IMR-90 (cell line): ENCODE measurements around the gene RPS16. TPM values are rescaled to one million over a fixed set of nuclear protein-coding genes. Genes with fewer than 3 reads are reported as not detected.
"Not testable (repeated sequence)": the region's sequence is repeated elsewhere in the genome, so short reads cannot be mapped to it uniquely, and the experiment has no call there.

Experiments
- ATAC-seq: fragments of 200-7000 bp; cut with Tn5 transposase; 2 replicates; pipeline ENCODE4 v1.9.1; 2020; ENCODE audit warnings: low read depth, mild to moderate bottlenecking, moderate library complexity
- BruUV-seq: library from RNA; stranded (reverse); fragments of 400-500 nt; replicated peaks from 2 replicates; lab custom pipeline; 2021; lab: Mats Ljungman, UMichigan
- CTCF ChIA-PET: fragments of 300-600 bp; formaldehyde crosslinking; extraction: SDS; loops from one replicate; lab custom pipeline; 2021; ENCODE audit warnings: antibody characterized with exemption; lab: Yijun Ruan, JAX
- POLR2A ChIA-PET: fragments of 300-600 bp; sonication (Branson Sonifier 250); formaldehyde crosslinking; loops from one replicate; lab custom pipeline; 2022; ENCODE audit warnings: antibody characterized with exemption; ENCODE audit not compliant: unreplicated experiment; lab: Charles Lee
- DNase-seq: peaks from one replicate; pipeline ENCODE4 v3.0.0; 2013
- H2AFZ ChIP-seq: replicated peaks from 2 replicates; pipeline ENCODE3; 2013; ENCODE audit warnings: low read length, mild to moderate bottlenecking; ENCODE audit not compliant: poor library complexity
- H2AK5ac ChIP-seq: 2 replicates; pipeline ENCODE4 v1.6.1; 2013; ENCODE audit warnings: low read depth, low read length, inconsistent platforms
- H2AK9ac ChIP-seq: replicated peaks from 2 replicates; pipeline ENCODE3; 2013; ENCODE audit warnings: mild to moderate bottlenecking, low read depth, low read length, moderate library complexity; ENCODE audit not compliant: poor library complexity
- H2BK120ac ChIP-seq: 2 replicates; pipeline ENCODE4 v1.6.1; 2013; ENCODE audit warnings: low read depth, low read length, inconsistent platforms
- H2BK15ac ChIP-seq: 3 replicates; pipeline ENCODE4 v1.6.1; 2013; ENCODE audit warnings: low read depth, low read length, inconsistent platforms
- H2BK20ac ChIP-seq: 2 replicates; pipeline ENCODE4 v1.6.1; 2013; ENCODE audit warnings: low read depth, mild to moderate bottlenecking, inconsistent platforms, low read length, moderate library complexity
- H2BK5ac ChIP-seq: 2 replicates; pipeline ENCODE4 v1.6.1; 2013; ENCODE audit warnings: mild to moderate bottlenecking, low read depth, low read length, inconsistent platforms; ENCODE audit not compliant: poor library complexity, severe bottlenecking
- H3K14ac ChIP-seq: replicated peaks from 2 replicates; pipeline ENCODE4 v1.6.1; 2013; ENCODE audit warnings: low read depth, low read length, inconsistent platforms
- H3K18ac ChIP-seq: 2 replicates; pipeline ENCODE4 v1.6.1; 2013; ENCODE audit warnings: low read depth, low read length, control low read depth
- H3K23ac ChIP-seq: 2 replicates; pipeline ENCODE4 v1.6.1; 2013; ENCODE audit warnings: low read depth, low read length, inconsistent platforms
- H3K27ac ChIP-seq: 2 replicates; pipeline ENCODE4 v1.5.1; 2013; ENCODE audit warnings: mild to moderate bottlenecking, control low read depth, low read length; ENCODE audit not compliant: insufficient read depth
- H3K27me3 ChIP-seq: 2 replicates; pipeline ENCODE4 v1.6.1; 2013; ENCODE audit warnings: low read length; ENCODE audit not compliant: control insufficient read depth, insufficient read depth
- H3K36me3 ChIP-seq: 2 replicates; pipeline ENCODE4 v1.6.1; 2013; ENCODE audit warnings: low read length, mixed read lengths; ENCODE audit not compliant: control insufficient read depth, insufficient read depth
- H3K4ac ChIP-seq: 2 replicates; pipeline ENCODE4 v1.6.1; 2013; ENCODE audit warnings: low read depth, low read length, inconsistent platforms
- H3K4me1 ChIP-seq: 2 replicates; pipeline ENCODE4 v1.6.1; 2013; ENCODE audit warnings: low read length, mixed read lengths; ENCODE audit not compliant: control insufficient read depth, insufficient read depth
- H3K4me2 ChIP-seq: 2 replicates; pipeline ENCODE4 v1.6.1; 2013; ENCODE audit warnings: low read depth, mild to moderate bottlenecking, control low read depth, low read length, moderate library complexity
- H3K4me3 ChIP-seq: 2 replicates; pipeline ENCODE4 v1.5.1; 2013; ENCODE audit warnings: low read depth, mild to moderate bottlenecking, control low read depth, low read length, moderate library complexity; ENCODE audit not compliant: insufficient read depth
- H3K56ac ChIP-seq: 2 replicates; pipeline ENCODE4 v1.6.1; 2013; ENCODE audit warnings: low read length, inconsistent platforms; ENCODE audit not compliant: insufficient read depth; ENCODE audit errors: extremely low read depth
- H3K79me1 ChIP-seq, 2 experiments: 2 replicates each; pipeline ENCODE4 v1.6.1; 2013; ENCODE audit warnings: low read length in 2 of 2, inconsistent platforms in 1 of 2, low read depth in 1 of 2
- H3K9ac ChIP-seq: 2 replicates; pipeline ENCODE4 v1.6.1; 2013; ENCODE audit warnings: low read depth, low read length, control low read depth
- H3K9me1 ChIP-seq: 2 replicates; pipeline ENCODE4 v1.6.1; 2013; ENCODE audit warnings: low read length, inconsistent platforms; ENCODE audit not compliant: insufficient read depth
- H3K9me3 ChIP-seq: 2 replicates; pipeline ENCODE4 v1.6.1; 2013; ENCODE audit warnings: low read length; ENCODE audit not compliant: control insufficient read depth, insufficient read depth
- H4K20me1 ChIP-seq: 2 replicates; pipeline ENCODE4 v1.6.1; 2013; ENCODE audit warnings: low read length, inconsistent platforms; ENCODE audit not compliant: insufficient read depth
- H4K5ac ChIP-seq: 2 replicates; pipeline ENCODE4 v1.6.1; 2013; ENCODE audit warnings: mild to moderate bottlenecking, low read depth, low read length, control low read depth
- H4K8ac ChIP-seq, 2 experiments: 2 replicates each; pipeline ENCODE4 v1.6.1; 2013; ENCODE audit warnings: low read depth in 2 of 2, low read length in 2 of 2, control low read depth in 1 of 2, inconsistent platforms in 1 of 2
- H4K91ac ChIP-seq: 2 replicates; pipeline ENCODE4 v1.6.1; 2013; ENCODE audit warnings: low read depth, low read length, inconsistent platforms; ENCODE audit not compliant: insufficient read depth
- CEBPB ChIP-seq: IDR thresholded peaks from 2 replicates; pipeline ENCODE4 v1.6.1; 2012; ENCODE audit warnings: low read depth, low read length, improper control_type of control experiment
- CHD1 ChIP-seq: IDR thresholded peaks from 2 replicates; pipeline ENCODE4 v1.6.1; 2012; ENCODE audit warnings: low read depth, low read length, improper control_type of control experiment
- RFX5 ChIP-seq: IDR thresholded peaks from 2 replicates; pipeline ENCODE4 v1.8.0; 2012; ENCODE audit warnings: low read depth, mild to moderate bottlenecking, low read length, moderate library complexity
- WGBS, 2 experiments: methylation state at CpG; one replicate each; pipeline versions ENCODE4 v1.1.5 to v1.1.7; 2013; ENCODE audit warnings: missing lambda C conversion rate in 2 of 2; ENCODE audit not compliant: insufficient read length in 1 of 2; ENCODE audit errors: extremely low coverage in 2 of 2; 5-methylcytosine and 5-hydroxymethylcytosine counted together
- dilution Hi-C: fragments of 300-500 bp; cut with HindIII; formaldehyde crosslinking; loops from one replicate; pipeline ENCODE4 v1.14.3; 2018; ENCODE audit warnings: low sequenced_read_pairs; ENCODE audit not compliant: unreplicated experiment
- in situ Hi-C: fragments of 300-500 bp; cut with MboI; formaldehyde crosslinking; loops from 3 replicates; pipeline ENCODE4 v1.14.3; 2019; ENCODE audit warnings: low sequenced_read_pairs, inconsistent platforms, mixed read lengths
- intact Hi-C: fragments of 100-400 bp; cut with micrococcal nuclease; formaldehyde crosslinking; loops from 2 replicates; pipeline ENCODE4 v1.10.0; 2022
- polyA plus RNA-seq, 3 experiments: library from polyadenylated mRNA; depleted of rRNA; stranded (reverse); fragments of >200 nt; gene quantifications; 2 replicates each; pipeline ENCODE4 v1.2.3, GENCODE V29; 2012; ENCODE audit warnings: low replicate concordance in 1 of 3
- total RNA-seq: library from RNA; depleted of rRNA; stranded (reverse); fragments of >200 nt; gene quantifications from 2 replicates; pipeline ENCODE4 v1.2.3, GENCODE V29; 2012

Gene RPS16
- total and polyA plus RNA-seq, 2 of the 4 experiments (the other 2 are of a cell fraction): 320 to 3,500 TPM

DNA sequence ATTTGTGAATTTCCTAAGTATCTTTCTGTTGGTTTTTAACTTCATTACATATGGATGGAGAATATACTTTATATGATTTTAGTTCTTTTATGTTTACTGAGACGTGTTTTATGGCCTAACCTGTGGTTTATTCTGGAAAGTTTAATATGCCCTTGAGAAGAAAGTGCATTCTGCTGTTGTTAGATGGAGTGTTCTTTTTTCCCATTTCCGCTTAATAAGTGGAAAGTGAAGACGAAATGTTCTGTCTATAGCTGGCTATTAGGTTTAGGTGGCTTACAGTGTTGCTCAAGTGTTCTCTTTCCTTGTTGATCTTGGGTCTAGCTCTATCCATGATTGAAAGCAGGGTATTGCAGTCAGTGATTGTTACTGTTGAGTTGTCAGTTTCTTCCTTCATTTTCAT is 27.7 kb upstream of the RPS16 start (continued):
- TF ChIP-seq RFX5: no peak
- TF ChIP-seq CEBPB: no peak
- TF ChIP-seq CHD1: no peak

DNA sequence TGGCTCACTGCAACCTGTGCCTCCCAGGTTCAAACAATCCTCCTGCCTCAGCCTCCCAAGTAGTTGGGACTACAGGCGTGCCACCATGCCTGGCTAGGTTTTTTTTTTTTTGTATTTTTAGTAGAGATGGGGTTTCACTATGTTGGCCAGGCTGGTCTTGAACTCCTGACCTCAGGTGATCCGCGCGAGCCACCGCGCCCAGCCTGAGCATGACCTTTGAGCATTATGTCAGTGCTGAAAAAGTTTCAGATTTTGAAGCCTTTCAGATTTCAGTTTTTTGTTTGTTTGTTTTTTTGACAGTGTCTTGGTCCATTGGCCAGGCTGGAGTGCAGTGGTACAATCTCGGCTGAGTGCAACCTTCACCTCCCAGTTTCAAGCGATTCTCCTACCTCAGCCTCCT is 15.5 kb upstream of the RPS16 start:
- H3K18ac ChIP-seq, H3K27ac ChIP-seq, H2BK20ac ChIP-seq, H2AK5ac ChIP-seq, CTCF ChIA-PET, DNase-seq, H3K9ac ChIP-seq, H3K27me3 ChIP-seq, BruUV-seq, H2BK15ac ChIP-seq, in situ Hi-C loops, H3K4me3 ChIP-seq, H3K14ac ChIP-seq, intact Hi-C loops, H3K9me3 ChIP-seq, H4K8ac ChIP-seq, H2AK9ac ChIP-seq, H2AFZ ChIP-seq, H3K23ac ChIP-seq, H4K5ac ChIP-seq, ATAC-seq, H2BK5ac ChIP-seq, POLR2A ChIA-PET, H4K91ac ChIP-seq, H3K4me1 ChIP-seq, dilution Hi-C loops, H3K4me2 ChIP-seq, H2BK120ac ChIP-seq, H3K56ac ChIP-seq, H3K4ac ChIP-seq: not testable (repeated sequence)
- peaks cover 21% of the 10 kb centered on the region for H3K9me1 ChIP-seq
- H4K20me1 ChIP-seq: peaks cover 61% of the 10 kb centered on the region
- H3K79me1 ChIP-seq: peaks cover 23 to 70% of the 10 kb centered on the region in 2 experiments
- H3K36me3 ChIP-seq: peaks cover 35% of the 10 kb centered on the region
- 100% methylated on average over 2 of the region's 8 CpGs; no CpG with 5 or more reads in 1 of the 2 experiments for WGBS, 2 experiments
